IMR-90 (cell line): ENCODE measurements around the gene PLCB4.

Experiments
- CEBPB ChIP-seq: IDR thresholded peaks from 2 replicates; pipeline ENCODE4 v1.6.1; 2012; ENCODE audit warnings: low read depth, low read length, improper control_type of control experiment
- MAZ ChIP-seq: IDR thresholded peaks from 2 replicates; pipeline ENCODE4 v1.6.1; 2012; ENCODE audit warnings: low read depth, mild to moderate bottlenecking, low read length, improper control_type of control experiment, moderate library complexity, borderline replicate concordance
- NFE2L2 ChIP-seq: fragments of 150-350 bp; IDR thresholded peaks from 2 replicates; pipeline ENCODE4 v1.6.1; 2016; ENCODE audit warnings: low read depth, mild to moderate bottlenecking, low read length
- POLR2A ChIP-seq: IDR thresholded peaks from 2 replicates; pipeline ENCODE4 v1.6.1; 2012; ENCODE audit warnings: mild to moderate bottlenecking, low read depth, low read length
- RAD21 ChIP-seq: IDR thresholded peaks from 2 replicates; pipeline ENCODE4 v1.6.1; 2012; ENCODE audit warnings: low read length, improper control_type of control experiment
- SMC3 ChIP-seq: fragments of 150-350 bp; IDR thresholded peaks from 2 replicates; pipeline ENCODE4 v1.6.1; 2016; ENCODE audit warnings: low read depth, mild to moderate bottlenecking, antibody characterized with exemption, low read length, moderate library complexity
- USF2 ChIP-seq: fragments of 150-350 bp; IDR thresholded peaks from 2 replicates; pipeline ENCODE4 v1.6.1; 2017; ENCODE audit warnings: mild to moderate bottlenecking, antibody characterized with exemption, low read length, low read depth
- TF ChIP-seq, protein P1 (sequence below): conservative IDR thresholded peaks from 2 replicates; pipeline ENCODE4 v1.5.1; 2012; ENCODE audit warnings: mild to moderate bottlenecking, low read depth, low read length, improper control_type of control experiment

DNA sequence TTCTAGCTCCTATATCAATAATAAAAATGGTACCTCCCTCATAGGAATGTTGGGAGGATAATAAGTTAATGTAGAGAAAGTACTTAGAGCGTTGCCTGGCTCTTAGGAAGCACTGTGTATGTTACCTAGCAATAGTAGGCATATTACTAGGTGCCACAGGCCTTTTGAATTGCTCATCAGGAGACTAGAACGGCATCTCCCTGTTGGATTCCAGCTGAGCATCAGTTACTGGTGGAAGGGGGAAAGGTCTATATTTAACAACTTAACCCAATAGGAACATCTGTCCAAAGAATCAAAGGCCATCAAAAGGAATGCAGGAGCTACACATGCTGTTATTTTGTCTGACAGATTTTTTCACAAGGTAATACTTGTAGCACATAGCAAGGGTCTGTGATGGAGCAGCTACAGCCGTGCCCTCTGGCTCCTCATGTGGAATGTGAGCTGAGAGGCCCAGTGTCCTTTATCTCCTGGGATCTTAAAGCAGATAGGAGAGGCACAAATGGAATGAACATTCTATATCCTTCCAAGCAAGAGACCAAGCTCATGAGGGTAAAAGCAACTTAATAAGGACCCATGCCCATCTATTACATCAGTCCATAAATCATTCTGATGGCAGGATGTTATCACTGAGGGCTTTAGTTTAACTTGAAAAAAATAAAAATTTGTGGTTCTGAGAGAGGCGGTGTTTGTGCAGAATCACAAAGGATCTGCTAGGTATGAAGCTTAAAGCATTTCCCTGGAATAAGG lies 260.6 kb downstream of the PLCB4 start:
- TF ChIP-seq SMC3 (no peak), CEBPB (no peak), USF2 (no peak), MAZ (no peak), NFE2L2 (no peak), POLR2A (no peak), RAD21 (no peak)
- TF ChIP-seq, protein P1, sequence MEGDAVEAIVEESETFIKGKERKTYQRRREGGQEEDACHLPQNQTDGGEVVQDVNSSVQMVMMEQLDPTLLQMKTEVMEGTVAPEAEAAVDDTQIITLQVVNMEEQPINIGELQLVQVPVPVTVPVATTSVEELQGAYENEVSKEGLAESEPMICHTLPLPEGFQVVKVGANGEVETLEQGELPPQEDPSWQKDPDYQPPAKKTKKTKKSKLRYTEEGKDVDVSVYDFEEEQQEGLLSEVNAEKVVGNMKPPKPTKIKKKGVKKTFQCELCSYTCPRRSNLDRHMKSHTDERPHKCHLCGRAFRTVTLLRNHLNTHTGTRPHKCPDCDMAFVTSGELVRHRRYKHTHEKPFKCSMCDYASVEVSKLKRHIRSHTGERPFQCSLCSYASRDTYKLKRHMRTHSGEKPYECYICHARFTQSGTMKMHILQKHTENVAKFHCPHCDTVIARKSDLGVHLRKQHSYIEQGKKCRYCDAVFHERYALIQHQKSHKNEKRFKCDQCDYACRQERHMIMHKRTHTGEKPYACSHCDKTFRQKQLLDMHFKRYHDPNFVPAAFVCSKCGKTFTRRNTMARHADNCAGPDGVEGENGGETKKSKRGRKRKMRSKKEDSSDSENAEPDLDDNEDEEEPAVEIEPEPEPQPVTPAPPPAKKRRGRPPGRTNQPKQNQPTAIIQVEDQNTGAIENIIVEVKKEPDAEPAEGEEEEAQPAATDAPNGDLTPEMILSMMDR: no peak
